Vagina (tissue), 2 donors: Measurements from ENCODE around the gene PRKAG2.

Source experiments
- CTCF ChIP-seq, 3 experiments: fragments of 450-650 bp in 2 of 3; fragments of 200-600 bp in 1 of 3; sonication (generic) in 1 of 3; IDR thresholded peaks; one replicate each; pipeline ENCODE4 v1.5.1; 2017 to 2019; ENCODE audit warnings: antibody characterized with exemption in 3 of 3, mild to moderate bottlenecking in 2 of 3, moderate library complexity in 2 of 3
- POLR2A ChIP-seq, 2 donors: fragments of 450-650 bp; IDR thresholded peaks; one replicate each; pipeline ENCODE4 v1.6.1; 2017; ENCODE audit warnings: antibody characterized with exemption in 2 of 2, mild to moderate bottlenecking in 2 of 2, moderate library complexity in 2 of 2
- POLR2AphosphoS5 ChIP-seq, 2 donors: sonication (generic); formaldehyde crosslinking; IDR thresholded peaks; one replicate each; pipeline ENCODE4 v1.9.0; 2017; ENCODE audit warnings: antibody characterized with exemption in 2 of 2, mild to moderate bottlenecking in 2 of 2, low read depth in 1 of 2; ENCODE audit not compliant: insufficient read depth in 1 of 2

- TF ChIP-seq CTCF (IDR thresholded peaks at IDR 0.05) = no peak
- TF ChIP-seq POLR2A (IDR thresholded peaks at IDR 0.05) = no peak
- no peak for TF ChIP-seq POLR2AphosphoS5 (IDR thresholded peaks at IDR 0.05; ENCODE audit: insufficient read depth in 1 of 2, low read depth in 1 of 2)
Observed at GRCh38 chr7:151748733-151749132, 128.2 kb downstream of the PRKAG2 start.
